PC-3 (cell line): ENCODE measurements around the gene NT5C1B. TPM values are rescaled to one million over a fixed set of nuclear protein-coding genes. Genes with fewer than 3 reads are reported as not detected.

Experiments used
- ATAC-seq: fragments of 200-7000 bp; cut with Tn5 transposase; 2 replicates; pipeline ENCODE4 v1.9.1; 2020; ENCODE audit warnings: mild to moderate bottlenecking, moderate library complexity
- BruUV-seq: library from RNA; stranded (reverse); fragments of 400-500 nt; replicated peaks from 2 replicates; lab custom pipeline; 2021; lab: Mats Ljungman, UMichigan
- CTCF ChIA-PET: fragments of 300-600 bp; sonication (Branson Sonifier 250); formaldehyde crosslinking; loops from one replicate; lab custom pipeline; 2022; ENCODE audit warnings: antibody characterized with exemption; lab: Charles Lee
- POLR2A ChIA-PET: fragments of 300-600 bp; sonication (Branson Sonifier 250); formaldehyde crosslinking; loops from one replicate; lab custom pipeline; 2022; ENCODE audit warnings: antibody characterized with exemption; ENCODE audit not compliant: unreplicated experiment; lab: Charles Lee
- DNase-seq: peaks from one replicate; pipeline ENCODE4 v3.0.0-alpha.2; 2015
- H2AFZ ChIP-seq: fragments of 300-600 bp; sonication (generic); 2 replicates; pipeline ENCODE4 v1.6.0; 2016; ENCODE audit warnings: antibody characterized with exemption, low read length
- H3F3A ChIP-seq: fragments of 300-600 bp; sonication (generic); one replicate; pipeline ENCODE4 v1.6.0; 2017; ENCODE audit warnings: antibody characterized with exemption, low read length, control low read depth, mild to moderate bottlenecking; ENCODE audit not compliant: unreplicated experiment
- H3K27ac ChIP-seq: fragments of 300-600 bp; sonication (generic); 2 replicates; pipeline ENCODE4 v1.5.1; 2016; ENCODE audit warnings: mild to moderate bottlenecking, low read length
- H3K27me3 ChIP-seq: fragments of 300-600 bp; sonication (generic); 2 replicates; pipeline ENCODE4 v1.6.1; 2016; ENCODE audit warnings: low read length, mixed read lengths
- H3K36me3 ChIP-seq: fragments of 300-600 bp; sonication (generic); 2 replicates; pipeline ENCODE4 v1.6.1; 2016; ENCODE audit warnings: low read depth, mixed run types, low read length, mixed read lengths
- H3K4me1 ChIP-seq: fragments of 300-600 bp; sonication (generic); 2 replicates; pipeline ENCODE4 v1.5.1; 2016; ENCODE audit warnings: low read length; ENCODE audit not compliant: insufficient read depth
- H3K4me2 ChIP-seq: fragments of 300-600 bp; sonication (generic); 2 replicates; pipeline ENCODE4 v1.6.0; 2016; ENCODE audit warnings: low read length
- H3K4me3 ChIP-seq: fragments of 300-600 bp; sonication (generic); 2 replicates; pipeline ENCODE4 v1.5.1; 2016; ENCODE audit warnings: mild to moderate bottlenecking, low read length, mixed read lengths
- H3K79me2 ChIP-seq: fragments of 300-600 bp; sonication (generic); 2 replicates; pipeline ENCODE4 v1.6.1; 2017; ENCODE audit warnings: low read length, mixed read lengths
- H3K9ac ChIP-seq: fragments of 300-600 bp; sonication (generic); 2 replicates; pipeline ENCODE4 v1.6.0; 2016; ENCODE audit warnings: mild to moderate bottlenecking, low read length
- H3K9me2 ChIP-seq: fragments of 300-600 bp; sonication (generic); replicated peaks from 2 replicates; pipeline ENCODE4 v1.6.1; 2016; ENCODE audit warnings: mixed run types, low read length, mixed read lengths
- H3K9me3 ChIP-seq: fragments of 300-600 bp; sonication (generic); 2 replicates; pipeline ENCODE4 v1.6.1; 2016; ENCODE audit warnings: low read length, mixed read lengths
- H4K20me1 ChIP-seq: fragments of 300-600 bp; sonication (generic); 2 replicates; pipeline ENCODE4 v1.6.1; 2016; ENCODE audit warnings: low read length, mixed read lengths
- EZH2 ChIP-seq: fragments of 300-600 bp; sonication (generic); IDR thresholded peaks from one replicate; pipeline ENCODE4 v1.6.1; 2017; ENCODE audit warnings: antibody characterized with exemption, mild to moderate bottlenecking, low read length; ENCODE audit not compliant: unreplicated experiment
- EZH2phosphoT487 ChIP-seq: fragments of 300-600 bp; sonication (generic); IDR thresholded peaks from 2 replicates; pipeline ENCODE4 v1.6.1; 2018; ENCODE audit warnings: mild to moderate bottlenecking, antibody characterized with exemption, low read length, borderline replicate concordance
- intact Hi-C: fragments of 100-400 bp; cut with micrococcal nuclease; formaldehyde crosslinking; loops from 2 replicates; pipeline ENCODE4 v1.9.0; 2023
- total RNA-seq: library from RNA; depleted of rRNA; stranded (reverse); fragments of >200 nt; gene quantifications from 2 replicates; pipeline ENCODE4 v1.2.3, GENCODE V29; 2014
- TF ChIP-seq, protein P1 (sequence below): fragments of 300-600 bp; sonication (generic); conservative IDR thresholded peaks from 2 replicates; pipeline ENCODE4 v1.5.1; 2017; ENCODE audit warnings: antibody characterized with exemption, low read depth, mild to moderate bottlenecking, low read length

The NT5C1B gene
- total RNA-seq, 1 experiment from 2014 or later, result not detected

DNA sequence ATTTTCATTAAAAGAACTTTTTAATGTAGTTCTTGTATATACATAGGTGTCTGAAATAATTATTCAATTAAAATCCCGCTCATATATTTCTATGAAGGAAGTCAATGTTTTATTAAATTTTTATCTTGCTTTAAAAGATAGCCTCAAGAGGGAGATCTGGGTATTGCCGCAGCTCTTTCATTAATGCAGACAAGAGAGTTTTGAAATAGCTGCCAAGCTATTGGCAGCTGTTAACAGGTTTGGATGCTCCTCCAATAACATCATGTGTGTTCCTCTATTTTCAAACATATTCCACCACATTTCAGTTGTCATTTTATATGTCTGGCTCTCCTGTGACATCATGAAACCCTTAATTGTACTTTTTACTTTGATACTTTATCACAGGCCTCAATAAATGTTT lies 12.9 kb upstream of the NT5C1B start:
- no TSS peak for BruUV-seq
- intact Hi-C loops, result no loop called here

DNA sequence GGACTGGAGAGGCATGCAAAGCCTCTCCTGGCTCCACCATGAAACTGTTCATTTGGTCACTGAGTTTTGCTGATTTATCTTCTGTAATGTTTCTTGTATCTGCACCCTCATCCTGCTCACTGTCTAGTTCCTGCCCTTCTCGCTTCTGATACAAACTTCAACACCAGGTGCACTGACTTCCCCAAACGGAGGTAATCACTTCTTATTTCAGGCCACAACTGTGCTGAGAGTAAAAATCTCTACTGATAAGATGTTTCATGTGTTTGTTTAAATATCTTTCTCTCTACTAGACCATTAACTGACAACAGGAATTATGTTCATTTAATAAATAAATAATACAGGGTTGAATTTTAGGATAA lies 10.9 kb upstream of the NT5C1B start:
- DNase-seq (no peak), ATAC-seq (no peak)
- Histone ChIP-seq H3K9me3 (no peaks in the 10 kb centered on the region), H3K27me3 (no peaks in the 10 kb centered on the region), H2AFZ (no peak overlapping the region), H3K79me2 (no peaks in the 10 kb centered on the region), H4K20me1 (no peaks in the 10 kb centered on the region), H3K4me1 (no peaks in the 10 kb centered on the region), H3K36me3 (no peaks in the 10 kb centered on the region), H3K4me3 (no peak overlapping the region), H3K9ac (no peak overlapping the region), H3K27ac (no peak overlapping the region), H3K9me2 (no peaks in the 10 kb centered on the region), H3F3A (no peaks in the 10 kb centered on the region), H3K4me2 (no peak overlapping the region)
- POLR2A ChIA-PET, result no interaction called here
- no TSS peak for BruUV-seq
- TF ChIP-seq, protein P1, sequence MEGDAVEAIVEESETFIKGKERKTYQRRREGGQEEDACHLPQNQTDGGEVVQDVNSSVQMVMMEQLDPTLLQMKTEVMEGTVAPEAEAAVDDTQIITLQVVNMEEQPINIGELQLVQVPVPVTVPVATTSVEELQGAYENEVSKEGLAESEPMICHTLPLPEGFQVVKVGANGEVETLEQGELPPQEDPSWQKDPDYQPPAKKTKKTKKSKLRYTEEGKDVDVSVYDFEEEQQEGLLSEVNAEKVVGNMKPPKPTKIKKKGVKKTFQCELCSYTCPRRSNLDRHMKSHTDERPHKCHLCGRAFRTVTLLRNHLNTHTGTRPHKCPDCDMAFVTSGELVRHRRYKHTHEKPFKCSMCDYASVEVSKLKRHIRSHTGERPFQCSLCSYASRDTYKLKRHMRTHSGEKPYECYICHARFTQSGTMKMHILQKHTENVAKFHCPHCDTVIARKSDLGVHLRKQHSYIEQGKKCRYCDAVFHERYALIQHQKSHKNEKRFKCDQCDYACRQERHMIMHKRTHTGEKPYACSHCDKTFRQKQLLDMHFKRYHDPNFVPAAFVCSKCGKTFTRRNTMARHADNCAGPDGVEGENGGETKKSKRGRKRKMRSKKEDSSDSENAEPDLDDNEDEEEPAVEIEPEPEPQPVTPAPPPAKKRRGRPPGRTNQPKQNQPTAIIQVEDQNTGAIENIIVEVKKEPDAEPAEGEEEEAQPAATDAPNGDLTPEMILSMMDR, result no peak
- no peak for TF ChIP-seq EZH2
- CTCF ChIA-PET, result no interaction called here
- intact Hi-C loops, result no loop called here

More for the DNA sequence above, 12.9 kb upstream of the NT5C1B start:
- Histone ChIP-seq H3F3A (no peaks in the 10 kb centered on the region), H3K36me3 (no peaks in the 10 kb centered on the region), H3K9me3 (no peaks in the 10 kb centered on the region), H3K9ac (no peak overlapping the region), H3K27me3 (no peaks in the 10 kb centered on the region), H2AFZ (no peak overlapping the region), H3K27ac (no peak overlapping the region), H3K9me2 (no peaks in the 10 kb centered on the region), H3K4me1 (no peaks in the 10 kb centered on the region), H3K4me2 (no peak overlapping the region), H3K4me3 (no peak overlapping the region), H4K20me1 (no peaks in the 10 kb centered on the region), H3K79me2 (no peaks in the 10 kb centered on the region)
- DNase-seq, result peak; percentile 8
- CTCF ChIA-PET, result no interaction called here
- ATAC-seq, result no peak
- TF ChIP-seq, protein P1, result no peak; the same call in 1 of the 2 replicates
- TF ChIP-seq EZH2 (no peak), EZH2phosphoT487 (no peak)
- POLR2A ChIA-PET, result no interaction called here

DNA sequence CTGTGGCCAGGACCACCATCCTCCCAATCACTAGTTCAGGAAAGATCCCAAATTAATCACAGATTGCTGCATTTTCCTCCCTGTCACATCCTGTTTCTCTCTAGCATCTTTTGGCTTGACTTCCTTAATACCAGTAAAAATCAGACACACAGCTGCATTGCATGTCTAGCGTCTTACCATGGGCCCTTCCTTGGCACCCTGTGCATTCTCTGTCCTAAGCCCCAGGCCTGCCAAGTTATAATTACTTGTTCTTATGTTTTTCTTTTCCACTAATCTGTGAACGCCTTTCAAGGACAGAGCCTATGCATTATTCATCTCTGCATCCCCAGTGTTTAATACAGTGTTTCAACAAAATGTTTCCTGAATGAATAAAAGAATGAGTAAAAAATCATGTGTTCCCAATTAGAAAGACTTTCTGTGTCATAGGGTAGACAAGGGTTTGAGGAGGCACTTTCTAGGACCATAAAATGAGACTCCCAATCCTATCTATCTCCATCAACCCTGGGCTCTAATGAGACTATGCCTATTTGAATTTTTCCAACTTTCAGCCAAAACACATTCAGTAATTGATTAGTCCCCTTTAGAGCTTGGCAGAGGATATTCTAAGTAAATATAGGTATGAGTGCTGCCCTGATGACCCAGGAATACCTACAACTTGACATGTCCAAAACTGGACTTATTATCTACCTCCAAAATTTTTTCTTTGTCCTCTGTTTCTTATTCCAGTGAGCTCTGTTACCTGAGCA lies 10.3 kb upstream of the NT5C1B start:
- CTCF ChIA-PET, result no interaction called here
- Histone ChIP-seq H2AFZ (no peak overlapping the region), H3K4me2 (no peak overlapping the region), H3K36me3 (no peaks in the 10 kb centered on the region), H3K4me1 (no peaks in the 10 kb centered on the region), H4K20me1 (no peaks in the 10 kb centered on the region), H3K27me3 (no peaks in the 10 kb centered on the region), H3K4me3 (no peak overlapping the region), H3K27ac (no peak overlapping the region), H3K9me3 (no peaks in the 10 kb centered on the region), H3F3A (no peaks in the 10 kb centered on the region), H3K9ac (no peak overlapping the region), H3K9me2 (no peaks in the 10 kb centered on the region), H3K79me2 (no peaks in the 10 kb centered on the region)
- no peak for ATAC-seq
- intact Hi-C loops, result no loop called here
- no peak for DNase-seq
- no TSS peak for BruUV-seq
- TF ChIP-seq, protein P1, result no peak
- TF ChIP-seq EZH2 (no peak), EZH2phosphoT487 (no peak)
- POLR2A ChIA-PET, result no interaction called here
